Left ventricle myocardium inferior (tissue), 1 donor: ENCODE measurements around the gene ARHGAP20. TPM values are rescaled to one million over a fixed set of nuclear protein-coding genes. Genes with fewer than 3 reads are reported as not detected.

Source experiments
- DNase-seq: peaks from one replicate; pipeline ENCODE4 v3.0.0-alpha.2; 2020
- H3K27ac ChIP-seq: fragments of 200-600 bp; replicated peaks from 2 replicates; pipeline ENCODE4 v1.8.0; 2021
- H3K27me3 ChIP-seq: fragments of 200-600 bp; 2 replicates; pipeline ENCODE4 v1.8.0; 2021; ENCODE audit warnings: low read depth
- H3K36me3 ChIP-seq: fragments of 200-600 bp; 2 replicates; pipeline ENCODE4 v1.8.0; 2021
- H3K4me1 ChIP-seq: fragments of 200-600 bp; 2 replicates; pipeline ENCODE4 v1.8.0; 2021
- H3K4me3 ChIP-seq: fragments of 200-600 bp; 2 replicates; pipeline ENCODE4 v1.8.0; 2021; ENCODE audit warnings: mild to moderate bottlenecking, moderate library complexity
- H3K9me3 ChIP-seq: fragments of 200-600 bp; replicated peaks from 2 replicates; pipeline ENCODE4 v1.8.0; 2021
- CTCF ChIP-seq: fragments of 200-600 bp; IDR thresholded peaks from 2 replicates; pipeline ENCODE4 v1.8.0; 2021; ENCODE audit warnings: antibody characterized with exemption, mild to moderate bottlenecking, borderline replicate concordance
- intact Hi-C: fragments of 100-400 bp; cut with micrococcal nuclease; formaldehyde crosslinking; loops from one replicate; pipeline ENCODE4 v1.11.0; 2022
- total RNA-seq: library from RNA; stranded (reverse); fragmentation: NEBNext Ultra II Directional; extraction: Animal tissue kit (Norgen Biotek cat#: 25700); gene quantifications from one replicate; pipeline ENCODE4 v1.2.1, GENCODE V29; 2021
- donor health status: DM: no; HTN: yes; CAD: no; lungs with severe emphysema.

The ARHGAP20 gene
- total RNA-seq, 1 donor from 2014 or later = 0.16 TPM

- no peaks in the 10 kb centered on the region for H3K27me3 ChIP-seq
- intact Hi-C loops = no loop called here
- no peak for TF ChIP-seq CTCF
- H3K4me1 ChIP-seq = peaks cover 4% of the 10 kb centered on the region
- DNase-seq = no peak
- no peaks in the 10 kb centered on the region for H3K36me3 ChIP-seq
- no peak overlapping the region for H3K27ac ChIP-seq
- peaks cover 25% of the 10 kb centered on the region for H3K9me3 ChIP-seq
- H3K4me3 ChIP-seq = no peak overlapping the region
These were observed 44.8 kb upstream of the ARHGAP20 start for GRCh38 chr11:110757066-110757465.

- Histone ChIP-seq H3K27ac (no peak overlapping the region), H3K27me3 (no peaks in the 10 kb centered on the region), H3K4me1 (peaks cover 4% of the 10 kb centered on the region), H3K4me3 (no peak overlapping the region), H3K36me3 (no peaks in the 10 kb centered on the region), H3K9me3 (peaks cover 36% of the 10 kb centered on the region)
- no peak for DNase-seq
- TF ChIP-seq CTCF = no peak
- intact Hi-C loops = no loop called here
These were observed 43.7 kb upstream of the ARHGAP20 start for GRCh38 chr11:110755941-110756340.

GRCh38 chr11:110752890-110753289 lies 40.7 kb upstream of the ARHGAP20 start:
- no peak for TF ChIP-seq CTCF
- H3K9me3 ChIP-seq = peaks cover 56% of the 10 kb centered on the region
- intact Hi-C loops = no loop called here

GRCh38 chr11:110750100-110750499 lies 37.9 kb upstream of the ARHGAP20 start:
- TF ChIP-seq CTCF = no peak
- peaks cover 56% of the 10 kb centered on the region for H3K9me3 ChIP-seq
- H3K36me3 ChIP-seq = no peaks in the 10 kb centered on the region
- H3K4me3 ChIP-seq = no peak overlapping the region
- intact Hi-C loops = no loop called here
- no peaks in the 10 kb centered on the region for H3K27me3 ChIP-seq
- DNase-seq = no peak
- H3K4me1 ChIP-seq = no peaks in the 10 kb centered on the region
- no peak overlapping the region for H3K27ac ChIP-seq

More at GRCh38 chr11:110752890-110753289, 40.7 kb upstream of the ARHGAP20 start:
- no peak overlapping the region for H3K27ac ChIP-seq
- H3K4me1 ChIP-seq = no peaks in the 10 kb centered on the region
- no peak overlapping the region for H3K4me3 ChIP-seq
- no peaks in the 10 kb centered on the region for H3K36me3 ChIP-seq
- H3K27me3 ChIP-seq = no peaks in the 10 kb centered on the region
- DNase-seq = no peak

GRCh38 chr11:110747531-110747930 lies 35.3 kb upstream of the ARHGAP20 start:
- no peak for TF ChIP-seq CTCF
- peaks cover 36% of the 10 kb centered on the region for H3K9me3 ChIP-seq
- H3K4me3 ChIP-seq = no peak overlapping the region
- H3K4me1 ChIP-seq = no peaks in the 10 kb centered on the region
- no peak for DNase-seq
- H3K27me3 ChIP-seq = no peaks in the 10 kb centered on the region
- no peak overlapping the region for H3K27ac ChIP-seq
- intact Hi-C loops = no loop called here
- no peaks in the 10 kb centered on the region for H3K36me3 ChIP-seq

- intact Hi-C loops = no loop called here
- H3K27me3 ChIP-seq = peaks cover 4% of the 10 kb centered on the region
- H3K4me3 ChIP-seq = no peak overlapping the region
- no peaks in the 10 kb centered on the region for H3K4me1 ChIP-seq
- no peaks in the 10 kb centered on the region for H3K9me3 ChIP-seq
- no peaks in the 10 kb centered on the region for H3K36me3 ChIP-seq
- no peak for TF ChIP-seq CTCF
- no peak overlapping the region for H3K27ac ChIP-seq
- DNase-seq = no peak
These were observed 26.4 kb upstream of the ARHGAP20 start for GRCh38 chr11:110738641-110739040.
